NT2/D1 (cell line): ENCODE results near the gene IFIT1.
"Not testable (repeated sequence)": the region's sequence is repeated elsewhere in the genome, so short reads cannot be mapped to it uniquely, and the experiment has no call there.

Source experiments
- DNase-seq: peaks from one replicate; pipeline ENCODE4 v3.0.0-alpha.2; 2011; ENCODE audit warnings: low read depth, low spot score
- H3K27me3 ChIP-seq: 2 replicates; pipeline ENCODE4 v1.6.0; 2011; ENCODE audit warnings: mild to moderate bottlenecking; ENCODE audit not compliant: insufficient read length, insufficient read depth
- H3K36me3 ChIP-seq: 2 replicates; pipeline ENCODE4 v1.6.1; 2011; ENCODE audit warnings: mild to moderate bottlenecking, low read length, mixed read lengths; ENCODE audit not compliant: insufficient read depth, insufficient read length
- H3K4me1 ChIP-seq: 2 replicates; pipeline ENCODE4 v1.5.1; 2011; ENCODE audit not compliant: insufficient read depth, insufficient read length
- H3K4me3 ChIP-seq: 2 replicates; pipeline ENCODE4 v1.5.1; 2011; ENCODE audit warnings: low read depth; ENCODE audit not compliant: insufficient read length
- H3K9ac ChIP-seq: 2 replicates; pipeline ENCODE4 v1.6.0; 2011; ENCODE audit warnings: low read depth; ENCODE audit not compliant: insufficient read length
- H3K9me3 ChIP-seq: 2 replicates; pipeline ENCODE4 v1.5.1; 2011; ENCODE audit warnings: mild to moderate bottlenecking, low read length; ENCODE audit not compliant: insufficient read depth
- SUZ12 ChIP-seq: IDR thresholded peaks from 2 replicates; pipeline ENCODE4 v1.6.1; 2011; ENCODE audit not compliant: insufficient read length, insufficient read depth; ENCODE audit errors: extremely low read depth
- YY1 ChIP-seq: IDR thresholded peaks from 2 replicates; pipeline ENCODE4 v1.6.1; 2011; ENCODE audit not compliant: insufficient read length, insufficient read depth
- ZNF274 ChIP-seq: IDR thresholded peaks from 2 replicates; pipeline ENCODE4 v1.6.1; 2011; ENCODE audit warnings: mild to moderate bottlenecking, low read depth, low read length

Gene IFIT1

DNA sequence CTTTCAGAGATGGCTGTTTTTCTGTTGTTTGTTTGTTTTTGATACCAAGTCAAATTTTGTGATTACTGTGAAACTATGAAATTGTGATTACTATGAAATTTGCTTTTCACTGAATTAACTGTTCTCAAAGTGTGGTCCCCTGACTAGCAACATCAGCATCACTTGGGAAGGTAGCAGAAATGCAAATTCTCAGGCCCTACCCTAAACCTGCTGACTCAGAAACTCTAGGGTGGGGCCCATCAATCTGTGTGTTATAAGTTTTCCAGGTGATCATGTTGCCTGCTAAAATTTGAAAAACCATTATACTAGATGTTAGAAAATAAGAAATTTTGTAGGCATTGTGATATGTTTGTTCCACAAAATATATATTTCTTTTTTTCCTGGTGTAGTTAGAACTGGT, 13.3 kb upstream of the IFIT1 start:
- Histone ChIP-seq H3K9me3 (no peaks in the 10 kb centered on the region), H3K4me1 (no peaks in the 10 kb centered on the region), H3K27me3 (no peaks in the 10 kb centered on the region), H3K9ac (no peak overlapping the region), H3K4me3 (no peak overlapping the region), H3K36me3 (no peaks in the 10 kb centered on the region)
- TF ChIP-seq SUZ12 = no peak
- TF ChIP-seq YY1 = no peak
- no peak for TF ChIP-seq ZNF274
- DNase-seq = no peak

DNA sequence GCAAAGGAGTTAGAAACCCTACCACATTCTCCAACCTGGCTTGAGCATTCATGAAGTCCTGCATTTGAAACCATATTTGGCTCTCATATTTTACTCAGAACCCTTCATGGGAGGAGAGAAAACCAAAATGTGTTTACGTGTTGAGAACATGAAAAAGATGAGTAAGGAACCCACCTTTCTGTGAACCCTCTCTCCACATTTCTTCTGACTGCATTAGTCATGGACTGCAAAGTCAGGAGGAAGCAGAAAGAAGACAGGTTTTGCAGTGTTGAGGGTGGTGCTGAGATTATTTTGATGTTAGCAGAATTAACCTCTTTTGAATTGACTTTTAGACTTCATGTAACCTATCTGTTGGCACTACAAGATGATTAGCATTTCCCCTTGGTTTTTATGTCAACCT, 9.7 kb upstream of the IFIT1 start:
- H3K4me3 ChIP-seq = no peak overlapping the region
- DNase-seq = no peak
- H3K36me3 ChIP-seq = no peaks in the 10 kb centered on the region
- no peaks in the 10 kb centered on the region for H3K4me1 ChIP-seq
- no peaks in the 10 kb centered on the region for H3K9me3 ChIP-seq
- no peak overlapping the region for H3K9ac ChIP-seq
- no peak for TF ChIP-seq ZNF274
- no peak for TF ChIP-seq YY1
- no peak for TF ChIP-seq SUZ12
- no peaks in the 10 kb centered on the region for H3K27me3 ChIP-seq

DNA sequence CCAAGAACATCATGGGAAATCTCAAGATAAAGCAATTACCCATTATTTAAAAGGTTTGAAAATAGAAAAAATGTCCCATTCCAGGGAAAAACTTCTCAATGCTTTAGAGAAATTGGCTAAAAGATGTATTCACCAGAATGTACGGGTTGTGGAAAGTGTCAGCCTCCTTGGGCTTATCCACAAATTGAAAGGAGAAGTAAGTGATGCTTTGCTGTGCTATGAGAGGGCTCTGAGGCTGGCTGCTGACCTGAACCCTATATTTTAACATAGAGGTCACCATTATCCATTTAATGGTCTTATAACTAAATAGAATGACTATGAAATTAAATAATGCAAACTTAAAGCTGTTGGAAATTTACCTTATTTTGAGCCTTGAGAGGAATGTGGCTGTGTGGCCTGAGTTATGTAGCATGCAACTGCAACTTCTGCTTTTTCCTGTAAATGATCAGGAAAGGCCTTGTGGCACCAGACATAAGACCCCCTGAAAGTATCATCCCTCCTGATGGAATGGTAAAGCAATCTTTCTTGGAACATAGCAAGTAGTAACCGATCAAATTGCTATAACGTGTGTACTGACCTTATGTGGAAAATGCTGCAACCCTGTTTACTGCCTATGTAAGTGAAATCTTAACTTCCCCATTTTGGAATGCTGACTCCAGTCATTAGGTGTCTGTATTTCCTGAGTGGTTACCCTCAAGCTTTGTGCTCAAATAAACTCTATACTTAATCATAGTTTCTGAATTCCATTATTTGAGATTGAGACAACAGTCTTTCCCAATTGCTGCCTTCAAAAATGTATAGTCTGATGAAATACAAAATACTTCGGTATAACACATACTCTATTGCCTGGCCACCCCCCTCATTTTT, 7.7 kb upstream of the IFIT1 start:
- TF ChIP-seq YY1 (no peak), ZNF274 (no peak), SUZ12 (no peak)
- no peak for DNase-seq
- Histone ChIP-seq H3K27me3 (no peaks in the 10 kb centered on the region), H3K9me3 (no peaks in the 10 kb centered on the region), H3K4me1 (no peaks in the 10 kb centered on the region), H3K9ac (no peak overlapping the region), H3K36me3 (no peaks in the 10 kb centered on the region), H3K4me3 (no peak overlapping the region)

DNA sequence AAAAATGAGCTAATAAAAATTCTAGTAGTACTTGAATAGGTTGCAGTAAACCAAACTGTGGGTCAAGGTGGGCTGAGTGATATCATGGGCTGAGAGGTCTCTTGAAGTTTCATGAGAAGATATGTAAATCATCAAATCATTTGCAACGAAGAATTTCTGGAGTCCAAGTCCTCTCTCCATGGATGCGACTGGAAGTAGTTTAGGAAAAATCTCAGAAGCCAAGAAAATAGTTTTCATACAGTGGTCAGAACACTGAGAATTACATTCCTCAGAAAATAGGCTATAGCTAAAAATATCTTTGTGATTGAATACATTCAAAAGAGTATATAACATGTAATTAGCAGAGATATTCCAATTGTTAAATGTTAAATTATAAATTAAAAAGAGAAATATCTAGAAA, 3.6 kb upstream of the IFIT1 start:
- H3K9ac ChIP-seq = no peak overlapping the region
- H3K4me1 ChIP-seq = no peaks in the 10 kb centered on the region
- no peak overlapping the region for H3K4me3 ChIP-seq
- no peak for DNase-seq
- TF ChIP-seq YY1 (no peak), SUZ12 (no peak), ZNF274 (no peak)
- no peaks in the 10 kb centered on the region for H3K36me3 ChIP-seq
- no peaks in the 10 kb centered on the region for H3K9me3 ChIP-seq
- no peaks in the 10 kb centered on the region for H3K27me3 ChIP-seq

DNA sequence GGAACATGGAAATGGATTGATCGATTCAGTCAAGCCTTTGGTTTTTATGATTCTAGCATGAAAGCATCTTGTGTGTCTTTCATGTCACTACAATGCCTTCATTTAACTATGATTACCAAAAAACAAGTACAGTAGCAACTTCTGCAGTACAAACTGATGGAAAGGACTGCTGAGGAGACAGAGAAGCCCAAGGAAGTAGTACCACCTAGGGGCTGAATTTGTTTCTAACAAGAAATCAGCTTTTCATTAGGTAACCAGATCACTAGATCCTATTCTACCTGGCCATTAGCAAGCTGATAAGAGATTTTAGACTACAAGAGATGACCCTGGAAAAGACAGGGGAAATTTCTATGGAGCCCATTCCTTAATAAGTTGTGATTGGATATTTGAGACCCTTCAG, 3.2 kb upstream of the IFIT1 start:
- DNase-seq = no peak
- no peaks in the 10 kb centered on the region for H3K9me3 ChIP-seq
- H3K4me3 ChIP-seq = no peak overlapping the region
- TF ChIP-seq YY1 = no peak
- TF ChIP-seq SUZ12 = no peak
- no peak for TF ChIP-seq ZNF274
- H3K27me3 ChIP-seq = no peaks in the 10 kb centered on the region
- no peaks in the 10 kb centered on the region for H3K4me1 ChIP-seq
- no peak overlapping the region for H3K9ac ChIP-seq
- no peaks in the 10 kb centered on the region for H3K36me3 ChIP-seq

DNA sequence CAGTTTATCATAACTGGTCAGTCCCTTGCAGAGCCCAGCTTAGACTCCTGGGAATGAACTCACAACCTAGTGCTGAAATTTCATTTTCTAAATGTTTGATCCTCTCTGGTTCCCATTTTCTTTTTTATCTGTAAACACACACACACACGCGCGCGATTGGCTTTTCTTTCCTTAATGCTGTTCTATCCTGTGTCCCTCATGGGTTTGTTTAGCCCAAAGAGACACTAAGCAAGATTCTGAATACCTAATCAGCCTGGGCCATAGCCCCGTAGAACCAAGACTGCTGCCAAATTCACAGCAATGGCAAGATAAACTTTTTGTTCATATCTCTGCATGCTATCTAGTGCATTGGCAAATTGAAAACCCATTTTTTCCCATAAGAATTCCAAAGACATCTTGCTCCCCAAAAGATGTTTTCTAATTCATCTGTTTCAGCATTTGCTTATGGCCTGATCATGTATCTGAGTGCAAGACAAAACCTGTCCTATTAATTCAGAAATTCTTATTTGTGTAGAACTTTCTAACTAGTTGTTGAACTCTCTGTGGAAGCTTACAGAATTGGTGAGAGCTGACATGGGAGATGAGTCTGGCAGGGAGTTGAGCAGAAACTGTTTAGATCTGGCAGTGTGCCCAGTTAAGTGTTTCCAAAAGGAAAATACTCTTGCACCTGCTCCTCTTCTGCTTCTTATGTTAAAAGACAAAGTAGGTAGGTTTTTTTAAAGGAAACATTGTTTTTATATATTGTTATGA, 1.8 kb upstream of the IFIT1 start:
- Histone ChIP-seq H3K9ac (no peak overlapping the region), H3K4me1 (no peaks in the 10 kb centered on the region), H3K9me3 (no peaks in the 10 kb centered on the region), H3K36me3 (no peaks in the 10 kb centered on the region), H3K27me3 (no peaks in the 10 kb centered on the region), H3K4me3 (no peak overlapping the region)
- DNase-seq = no peak
- no peak for TF ChIP-seq ZNF274
- TF ChIP-seq SUZ12 = no peak
- no peak for TF ChIP-seq YY1

DNA sequence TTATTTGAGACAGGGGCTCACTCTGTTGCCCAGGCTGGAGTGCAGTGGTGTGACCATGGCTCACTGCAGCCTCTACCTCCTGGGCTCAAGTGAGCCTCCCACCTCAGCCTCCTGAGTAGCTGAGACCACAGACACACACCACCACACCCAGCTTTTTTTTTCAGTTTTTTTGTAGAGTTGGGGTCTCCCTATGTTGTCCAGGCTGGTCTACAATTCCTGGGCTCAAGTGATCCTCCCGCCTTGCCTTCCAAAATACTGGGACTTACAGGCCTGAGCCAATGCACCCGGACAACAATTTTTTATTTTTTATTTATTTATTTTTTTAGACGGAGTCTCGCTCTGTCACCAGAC, 1.2 kb upstream of the IFIT1 start:
- H3K27me3 ChIP-seq, H3K9me3 ChIP-seq, H3K4me1 ChIP-seq, H3K36me3 ChIP-seq, H3K4me3 ChIP-seq, DNase-seq, H3K9ac ChIP-seq: not testable (repeated sequence)
